GM10847 (cell line): Measurements from ENCODE around the gene RNGTT.

Experiments used
- POLR2A ChIP-seq: IDR thresholded peaks from 2 replicates; pipeline ENCODE4 v1.6.1; 2011; ENCODE audit not compliant: insufficient read length; ENCODE audit errors: extremely low read depth

The RNGTT gene

GRCh38 chr6:88808381-88808780, 155.0 kb downstream of the RNGTT start:
- TF ChIP-seq POLR2A = no peak

DNA sequence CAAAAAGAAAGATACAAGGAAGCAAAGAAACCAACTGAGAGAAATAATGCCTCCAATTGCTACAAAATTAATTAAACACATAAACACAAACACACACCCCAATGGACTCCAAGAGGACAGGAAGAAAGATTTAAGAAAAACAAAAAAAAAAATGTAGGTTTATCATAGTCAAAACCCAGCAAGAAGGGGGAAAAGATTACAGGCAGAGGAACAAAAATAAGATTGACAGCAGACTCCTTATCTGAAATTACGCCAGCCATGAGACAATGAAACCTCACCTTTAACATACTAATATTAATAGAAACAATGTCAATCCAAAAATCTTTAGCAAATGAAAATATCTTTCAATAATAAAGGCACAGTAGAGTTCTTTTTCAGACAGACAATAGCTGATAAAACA, 155.8 kb downstream of the RNGTT start:
- no peak for TF ChIP-seq POLR2A

- no peak for TF ChIP-seq POLR2A
These were observed 156.7 kb downstream of the RNGTT start for GRCh38 chr6:88806728-88807127.

- no peak for TF ChIP-seq POLR2A
These were observed 158.7 kb downstream of the RNGTT start for GRCh38 chr6:88804701-88805100.

GRCh38 chr6:88785478-88785877, 177.9 kb downstream of the RNGTT start:
- no peak for TF ChIP-seq POLR2A

- TF ChIP-seq POLR2A = no peak
These were observed 182.6 kb downstream of the RNGTT start for GRCh38 chr6:88780714-88781389.

DNA sequence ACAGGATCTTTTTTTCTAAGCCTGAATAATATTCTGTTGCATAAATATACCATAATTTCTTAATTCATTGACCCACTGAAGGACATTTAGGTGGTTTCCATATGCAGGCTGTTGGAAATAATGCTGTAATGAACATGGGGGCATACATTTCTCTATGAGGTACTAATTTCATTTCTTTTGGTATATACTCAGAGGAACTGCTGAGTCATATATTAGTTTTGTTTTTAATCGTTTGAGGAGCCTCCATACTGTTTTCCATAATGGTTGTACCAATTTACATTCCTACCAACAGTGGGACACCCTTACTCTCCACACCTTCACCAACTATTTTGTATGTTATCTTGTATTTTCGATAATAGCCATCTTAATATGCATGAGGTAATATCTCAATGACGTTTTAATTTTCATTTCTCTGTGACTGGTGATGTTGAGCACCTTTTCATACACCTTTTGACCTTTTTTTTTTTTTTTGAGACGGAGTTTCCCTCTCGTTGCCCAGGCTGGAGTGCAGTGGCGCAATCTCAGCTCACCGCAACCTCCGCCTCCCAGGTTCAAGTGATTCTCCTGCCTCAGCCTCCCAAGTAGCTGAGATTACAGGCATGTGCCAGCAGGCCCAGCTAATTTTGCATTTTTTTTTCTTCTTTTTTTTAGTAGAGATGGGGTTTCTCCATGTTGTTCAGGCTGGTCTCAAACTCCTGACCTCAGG, 187.4 kb downstream of the RNGTT start:
- no peak for TF ChIP-seq POLR2A

DNA sequence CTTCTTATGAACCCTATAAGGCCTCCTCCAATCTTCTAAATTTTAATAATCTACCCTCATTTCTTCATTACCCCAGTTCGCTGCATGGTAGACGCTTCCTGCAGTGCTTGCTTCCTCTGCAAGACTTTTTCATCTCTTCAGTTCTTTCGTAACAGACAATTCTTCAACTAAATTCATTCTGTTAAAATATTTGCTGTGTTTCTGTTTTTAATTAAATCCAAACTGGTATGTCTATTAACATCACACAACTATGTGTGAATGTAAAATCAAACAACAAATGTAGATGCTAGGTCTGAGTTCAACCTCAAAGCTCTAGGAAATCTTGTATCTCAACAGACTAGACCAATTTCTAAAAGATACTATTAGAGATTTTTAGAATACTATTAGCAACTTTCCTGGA, 199.3 kb downstream of the RNGTT start:
- no peak for TF ChIP-seq POLR2A

GRCh38 chr6:88763160-88763559, 200.3 kb downstream of the RNGTT start:
- no peak for TF ChIP-seq POLR2A

DNA sequence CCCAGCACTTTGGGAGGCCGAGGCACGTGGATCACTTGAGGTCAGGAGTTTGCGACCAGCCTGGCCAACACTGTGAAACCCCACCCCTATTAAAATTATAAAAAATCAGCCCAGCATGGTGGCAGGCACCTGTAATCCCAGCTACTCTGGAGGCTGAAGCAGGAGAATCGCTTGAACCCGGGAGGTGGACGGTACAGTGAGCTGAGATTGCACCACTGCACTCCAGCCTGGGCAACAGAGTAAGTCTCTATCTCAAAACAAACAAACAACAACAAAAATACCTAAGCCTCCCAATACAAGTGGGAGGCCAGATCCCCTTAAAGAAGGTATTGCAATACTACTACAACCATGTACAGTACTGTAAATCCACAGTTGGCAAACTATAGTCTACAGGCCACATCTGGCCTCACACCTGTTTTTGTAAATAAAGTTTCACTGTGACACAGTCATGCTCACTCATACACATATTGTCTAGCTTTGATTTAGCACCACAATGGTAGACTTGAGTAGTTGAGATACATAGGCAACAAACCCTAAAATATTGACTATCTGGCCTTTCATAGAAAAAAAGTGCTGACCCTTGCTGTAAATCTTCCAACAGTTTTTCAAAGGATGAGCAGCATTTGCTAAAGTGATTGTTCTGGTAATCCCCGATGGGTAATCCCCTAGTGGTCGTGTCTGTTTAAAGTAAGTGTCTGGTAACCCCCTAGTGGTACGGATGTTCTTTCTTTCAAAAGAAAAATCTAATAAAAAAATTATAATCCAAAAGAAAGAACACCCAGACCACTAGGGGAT, 202.0 kb downstream of the RNGTT start:
- no peak for TF ChIP-seq POLR2A

DNA sequence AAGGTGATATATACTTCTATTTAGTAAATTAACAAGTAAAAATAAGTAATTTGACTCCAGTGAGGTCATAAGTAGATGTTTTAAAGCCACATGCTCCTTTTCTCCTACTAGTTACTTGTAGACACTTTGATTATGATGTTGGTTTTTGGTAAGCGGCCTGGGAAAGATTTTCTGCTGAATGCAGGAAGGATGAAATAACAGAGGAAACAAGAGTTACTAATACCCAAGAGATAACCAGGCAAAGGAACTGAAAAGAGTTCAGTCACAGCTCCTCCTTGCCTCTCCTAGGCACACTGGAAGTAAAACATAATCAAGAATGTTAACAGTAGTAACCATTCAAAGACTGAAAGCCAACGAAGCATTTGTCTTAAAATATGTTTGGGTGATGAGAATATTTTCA, 203.3 kb downstream of the RNGTT start:
- no peak for TF ChIP-seq POLR2A

DNA sequence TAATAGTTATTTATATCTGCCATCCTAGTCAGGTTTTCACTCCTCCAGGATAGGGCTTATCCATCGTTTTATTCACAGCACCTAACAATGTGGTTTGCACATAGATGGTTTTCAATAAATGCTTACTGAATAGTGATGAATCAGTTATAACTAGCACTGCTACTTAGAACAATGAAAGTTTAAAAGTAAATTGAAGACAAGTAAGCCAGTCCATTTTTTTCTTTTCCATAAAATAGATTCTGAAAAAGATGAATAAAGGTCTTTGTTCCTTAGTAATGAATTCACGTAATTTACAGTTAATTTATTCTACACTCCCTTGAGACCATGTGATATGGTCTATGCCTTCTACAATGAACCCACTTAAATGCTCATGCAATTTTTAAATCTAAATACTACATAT, 212.5 kb downstream of the RNGTT start:
- TF ChIP-seq POLR2A = no peak

- no peak for TF ChIP-seq POLR2A
These were observed 213.6 kb downstream of the RNGTT start for GRCh38 chr6:88749849-88750248.

- TF ChIP-seq POLR2A = no peak
These were observed 215.3 kb downstream of the RNGTT start for GRCh38 chr6:88748141-88748540.

DNA sequence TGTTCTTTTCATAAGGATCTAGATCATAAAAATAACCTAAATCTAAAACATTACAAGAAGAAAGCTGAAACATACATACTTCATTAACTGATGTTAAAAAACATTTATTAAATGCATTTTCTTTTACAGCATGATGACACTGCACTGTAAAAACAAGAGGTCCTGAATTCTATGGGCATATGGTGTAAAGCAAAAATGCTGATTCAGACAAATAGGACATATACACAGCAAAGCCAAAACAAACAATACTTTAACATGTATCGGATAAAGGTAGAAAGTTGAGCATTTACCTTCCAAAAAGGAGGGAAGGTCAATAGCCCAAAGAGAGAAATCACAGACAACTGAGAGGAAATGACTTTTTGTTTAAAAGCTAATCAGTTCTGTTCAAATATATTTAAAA, 221.5 kb downstream of the RNGTT start:
- no peak for TF ChIP-seq POLR2A

DNA sequence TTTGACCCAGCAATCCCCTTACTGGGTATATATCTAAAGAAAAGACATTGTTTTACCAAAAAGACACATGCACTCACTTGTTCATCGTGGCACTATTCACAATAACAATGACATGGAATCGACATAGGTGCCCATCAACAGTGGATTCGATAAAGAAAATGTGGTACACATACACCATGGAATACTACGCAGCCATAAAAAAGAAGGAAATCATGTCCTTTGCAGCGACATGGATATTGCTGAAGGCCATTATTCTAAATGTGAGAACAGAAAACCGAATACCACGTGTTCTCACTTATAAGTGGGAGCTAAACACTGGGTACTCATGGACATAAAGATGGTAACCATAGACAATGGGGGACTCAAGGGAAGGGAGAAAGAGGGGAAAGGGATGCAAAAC, 222.3 kb downstream of the RNGTT start:
- TF ChIP-seq POLR2A = no peak
